GM23338 (cell line): ENCODE results near the gene PPFIBP2. TPM values are rescaled to one million over a fixed set of nuclear protein-coding genes. Genes with fewer than 3 reads are reported as not detected.

Source experiments
- ATAC-seq: fragments of 200-7000 bp; cut with Tn5 transposase; 3 replicates; pipeline ENCODE4 v1.9.1; 2020
- DNase-seq: peaks from one replicate; pipeline ENCODE4 v3.0.0-alpha.2; 2015; ENCODE audit warnings: low spot score
- H2AFZ ChIP-seq: fragments of 200-600 bp; sonication (generic); 2 replicates; pipeline ENCODE4 v1.8.0; 2016; ENCODE audit warnings: antibody characterized with exemption, mild to moderate bottlenecking, moderate library complexity
- H3F3A ChIP-seq: fragments of 200-600 bp; sonication (generic); replicated peaks from 2 replicates; pipeline ENCODE4 v1.8.0; 2017; ENCODE audit warnings: antibody characterized with exemption, mixed run types, low read depth
- H3K27ac ChIP-seq: fragments of 200-600 bp; sonication (generic); 2 replicates; pipeline ENCODE4 v1.6.1; 2016; ENCODE audit warnings: low read depth
- H3K27me3 ChIP-seq: fragments of 200-600 bp; sonication (generic); 2 replicates; pipeline ENCODE4 v1.8.0; 2016; ENCODE audit warnings: mild to moderate bottlenecking, mixed run types, moderate library complexity; ENCODE audit not compliant: insufficient read depth
- H3K36me3 ChIP-seq: fragments of 200-600 bp; sonication (generic); 2 replicates; pipeline ENCODE4 v1.8.0; 2016; ENCODE audit warnings: mild to moderate bottlenecking; ENCODE audit not compliant: insufficient read depth
- H3K4me1 ChIP-seq: fragments of 200-600 bp; sonication (generic); 2 replicates; pipeline ENCODE4 v1.8.0; 2016; ENCODE audit warnings: mild to moderate bottlenecking, moderate library complexity; ENCODE audit not compliant: insufficient read depth
- H3K4me2 ChIP-seq: fragments of 200-600 bp; sonication (generic); 2 replicates; pipeline ENCODE4 v1.7.1; 2017; ENCODE audit warnings: mixed run types
- H3K4me3 ChIP-seq: fragments of 200-600 bp; sonication (generic); 2 replicates; pipeline ENCODE4 v1.6.1; 2016; ENCODE audit warnings: mixed run types
- H3K79me2 ChIP-seq: fragments of 200-600 bp; sonication (generic); replicated peaks from 2 replicates; pipeline ENCODE4 v1.8.0; 2017; ENCODE audit warnings: mild to moderate bottlenecking; ENCODE audit not compliant: insufficient read depth
- H3K9me2 ChIP-seq: fragments of 200-600 bp; sonication (generic); 2 replicates; pipeline ENCODE4 v1.8.0; 2017; ENCODE audit not compliant: insufficient read depth
- H4K20me1 ChIP-seq: fragments of 200-600 bp; sonication (generic); replicated peaks from 2 replicates; pipeline ENCODE4 v1.8.0; 2017; ENCODE audit warnings: mild to moderate bottlenecking; ENCODE audit not compliant: insufficient read depth
- H3K27ac Mint-ChIP-seq: 2 replicates; pipeline ENCODE4 v1.8.0; 2020; ENCODE audit warnings: inconsistent platforms, mild to moderate bottlenecking, moderate library complexity, mixed read lengths
- H3K27me3 Mint-ChIP-seq: 3 replicates; pipeline ENCODE4 v1.8.0; 2022; ENCODE audit warnings: low read depth, mild to moderate bottlenecking, moderate library complexity, mixed read lengths, inconsistent platforms; ENCODE audit not compliant: insufficient read depth, poor library complexity
- H3K36me3 Mint-ChIP-seq: 3 replicates; pipeline ENCODE4 v1.8.0; 2021; ENCODE audit warnings: low read depth, mild to moderate bottlenecking, inconsistent platforms, moderate library complexity, mixed read lengths
- H3K4me1 Mint-ChIP-seq: 3 replicates; pipeline ENCODE4 v1.8.0; 2020; ENCODE audit warnings: mild to moderate bottlenecking, inconsistent platforms, mixed read lengths
- H3K4me3 Mint-ChIP-seq: 3 replicates; pipeline ENCODE4 v1.8.0; 2021; ENCODE audit warnings: moderate library complexity, mild to moderate bottlenecking, inconsistent platforms, mixed read lengths
- H3K9me3 Mint-ChIP-seq: 3 replicates; pipeline ENCODE4 v1.8.0; 2020; ENCODE audit warnings: moderate library complexity, mild to moderate bottlenecking, inconsistent platforms, mixed read lengths
- CREB1 ChIP-seq: fragments of 250-450 bp; sonication (Bioruptor Pico); IDR thresholded peaks from 2 replicates; pipeline ENCODE4 v1.5.0; 2020; ENCODE audit warnings: low read depth, mild to moderate bottlenecking, moderate library complexity
- EZH2 ChIP-seq: fragments of 200-600 bp; sonication (generic); IDR thresholded peaks from one replicate; pipeline ENCODE4 v1.8.0; 2017; ENCODE audit warnings: antibody characterized with exemption, mild to moderate bottlenecking, low read depth; ENCODE audit not compliant: unreplicated experiment
- EZH2phosphoT487 ChIP-seq: fragments of 200-600 bp; sonication (generic); IDR thresholded peaks from one replicate; pipeline ENCODE4 v1.8.1; 2018; ENCODE audit warnings: antibody characterized with exemption; ENCODE audit not compliant: unreplicated experiment
- JUNB ChIP-seq: IDR thresholded peaks from one replicate; pipeline ENCODE4 v1.6.1; 2016; ENCODE audit warnings: antibody characterized with exemption; ENCODE audit not compliant: unreplicated experiment
- NANOG ChIP-seq: IDR thresholded peaks from 2 replicates; pipeline ENCODE4 v1.6.1; 2016; ENCODE audit warnings: antibody characterized with exemption, borderline replicate concordance
- POLR2AphosphoS5 ChIP-seq: IDR thresholded peaks from 2 replicates; pipeline ENCODE4 v1.6.1; 2016; ENCODE audit warnings: antibody characterized with exemption, low read depth
- STAT1 ChIP-seq: IDR thresholded peaks from one replicate; pipeline ENCODE4 v1.6.1; 2016; ENCODE audit warnings: antibody characterized with exemption; ENCODE audit not compliant: unreplicated experiment
- ZNF114 ChIP-seq: fragments of 250-450 bp; sonication (Bioruptor Pico); IDR thresholded peaks from 2 replicates; pipeline ENCODE4 v1.5.0; 2020; ENCODE audit warnings: mild to moderate bottlenecking, moderate library complexity
- ZNF331 ChIP-seq: fragments of 250-450 bp; sonication (Bioruptor Pico); IDR thresholded peaks from 2 replicates; pipeline ENCODE4 v1.5.0; 2020; ENCODE audit warnings: low read depth, mild to moderate bottlenecking, moderate library complexity
- polyA plus RNA-seq: library from polyadenylated mRNA; unstranded; fragments of >200 nt; fragmentation: Nextera tagmentation; extraction: Ambion mirVana; gene quantifications from 2 replicates; pipeline ENCODE4 v1.2.1, GENCODE V29; 2016
- total RNA-seq: library from RNA; depleted of rRNA; stranded (reverse); fragments of >200 nt; shearing (Covaris generic); gene quantifications from 2 replicates; pipeline ENCODE4 v1.2.3, GENCODE V29; 2014
- TF ChIP-seq, protein P1 (sequence below): IDR thresholded peaks from one replicate; pipeline ENCODE4 v1.6.1; 2018; ENCODE audit warnings: antibody characterized with exemption; ENCODE audit not compliant: unreplicated experiment
- TF ChIP-seq, protein P2 (sequence below): IDR thresholded peaks from 2 replicates; pipeline ENCODE4 v1.6.1; 2016; ENCODE audit warnings: antibody characterized with exemption
- TF ChIP-seq, protein P3 (sequence below), 2 experiments: fragments of 200-600 bp in 1 of 2; sonication (generic) in 1 of 2; conservative IDR thresholded peaks; 2 replicates each; pipeline versions ENCODE4 v1.5.1 to v1.6.1; 2016 to 2017; ENCODE audit warnings: antibody characterized with exemption in 2 of 2, low read depth in 2 of 2, mild to moderate bottlenecking in 2 of 2, moderate library complexity in 1 of 2

PPFIBP2 gene
- total and polyA plus RNA-seq, 2 experiments from 2014 or later, result 7.1 to 14.8 TPM

DNA sequence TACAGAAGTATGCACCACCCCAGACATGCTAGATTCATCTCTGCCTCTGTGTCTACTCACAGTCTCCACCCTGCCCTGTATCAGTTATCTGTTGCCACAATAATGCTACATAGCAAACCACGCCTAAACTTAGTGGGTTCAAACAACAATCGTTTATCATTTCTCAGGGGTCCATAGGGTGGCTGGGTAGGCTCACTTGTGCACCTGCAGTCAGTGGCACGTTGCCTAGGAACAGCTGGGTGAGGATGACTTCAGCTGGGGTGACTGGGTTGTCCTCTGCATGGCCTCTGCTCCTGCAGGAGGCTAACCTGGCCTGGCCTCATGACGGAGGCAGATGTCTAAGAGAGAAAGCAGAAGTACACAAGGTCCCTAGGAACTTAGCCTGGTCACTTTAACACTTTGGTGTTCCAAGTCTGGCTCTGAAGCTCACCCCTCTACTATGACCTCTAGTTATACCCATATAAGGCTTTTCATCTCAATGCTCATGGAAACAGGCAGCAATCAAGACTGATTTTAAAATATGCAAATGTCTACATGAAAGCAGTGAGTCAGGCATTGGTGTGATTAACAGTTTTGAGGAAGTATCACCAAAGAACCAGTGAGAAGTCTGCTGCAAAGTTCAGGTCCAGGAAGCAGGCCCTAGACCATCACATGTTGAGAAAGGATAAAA, 17.8 kb upstream of the PPFIBP2 start (continued):
- TF ChIP-seq, protein P1, sequence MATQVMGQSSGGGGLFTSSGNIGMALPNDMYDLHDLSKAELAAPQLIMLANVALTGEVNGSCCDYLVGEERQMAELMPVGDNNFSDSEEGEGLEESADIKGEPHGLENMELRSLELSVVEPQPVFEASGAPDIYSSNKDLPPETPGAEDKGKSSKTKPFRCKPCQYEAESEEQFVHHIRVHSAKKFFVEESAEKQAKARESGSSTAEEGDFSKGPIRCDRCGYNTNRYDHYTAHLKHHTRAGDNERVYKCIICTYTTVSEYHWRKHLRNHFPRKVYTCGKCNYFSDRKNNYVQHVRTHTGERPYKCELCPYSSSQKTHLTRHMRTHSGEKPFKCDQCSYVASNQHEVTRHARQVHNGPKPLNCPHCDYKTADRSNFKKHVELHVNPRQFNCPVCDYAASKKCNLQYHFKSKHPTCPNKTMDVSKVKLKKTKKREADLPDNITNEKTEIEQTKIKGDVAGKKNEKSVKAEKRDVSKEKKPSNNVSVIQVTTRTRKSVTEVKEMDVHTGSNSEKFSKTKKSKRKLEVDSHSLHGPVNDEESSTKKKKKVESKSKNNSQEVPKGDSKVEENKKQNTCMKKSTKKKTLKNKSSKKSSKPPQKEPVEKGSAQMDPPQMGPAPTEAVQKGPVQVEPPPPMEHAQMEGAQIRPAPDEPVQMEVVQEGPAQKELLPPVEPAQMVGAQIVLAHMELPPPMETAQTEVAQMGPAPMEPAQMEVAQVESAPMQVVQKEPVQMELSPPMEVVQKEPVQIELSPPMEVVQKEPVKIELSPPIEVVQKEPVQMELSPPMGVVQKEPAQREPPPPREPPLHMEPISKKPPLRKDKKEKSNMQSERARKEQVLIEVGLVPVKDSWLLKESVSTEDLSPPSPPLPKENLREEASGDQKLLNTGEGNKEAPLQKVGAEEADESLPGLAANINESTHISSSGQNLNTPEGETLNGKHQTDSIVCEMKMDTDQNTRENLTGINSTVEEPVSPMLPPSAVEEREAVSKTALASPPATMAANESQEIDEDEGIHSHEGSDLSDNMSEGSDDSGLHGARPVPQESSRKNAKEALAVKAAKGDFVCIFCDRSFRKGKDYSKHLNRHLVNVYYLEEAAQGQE, result no peak
- no peak for TF ChIP-seq STAT1
- TF ChIP-seq, protein P2, sequence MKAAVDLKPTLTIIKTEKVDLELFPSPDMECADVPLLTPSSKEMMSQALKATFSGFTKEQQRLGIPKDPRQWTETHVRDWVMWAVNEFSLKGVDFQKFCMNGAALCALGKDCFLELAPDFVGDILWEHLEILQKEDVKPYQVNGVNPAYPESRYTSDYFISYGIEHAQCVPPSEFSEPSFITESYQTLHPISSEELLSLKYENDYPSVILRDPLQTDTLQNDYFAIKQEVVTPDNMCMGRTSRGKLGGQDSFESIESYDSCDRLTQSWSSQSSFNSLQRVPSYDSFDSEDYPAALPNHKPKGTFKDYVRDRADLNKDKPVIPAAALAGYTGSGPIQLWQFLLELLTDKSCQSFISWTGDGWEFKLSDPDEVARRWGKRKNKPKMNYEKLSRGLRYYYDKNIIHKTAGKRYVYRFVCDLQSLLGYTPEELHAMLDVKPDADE, result no peak
- no peak for TF ChIP-seq EZH2phosphoT487
- TF ChIP-seq CREB1, result no peak
- TF ChIP-seq EZH2, result no peak
- TF ChIP-seq, protein P3, sequence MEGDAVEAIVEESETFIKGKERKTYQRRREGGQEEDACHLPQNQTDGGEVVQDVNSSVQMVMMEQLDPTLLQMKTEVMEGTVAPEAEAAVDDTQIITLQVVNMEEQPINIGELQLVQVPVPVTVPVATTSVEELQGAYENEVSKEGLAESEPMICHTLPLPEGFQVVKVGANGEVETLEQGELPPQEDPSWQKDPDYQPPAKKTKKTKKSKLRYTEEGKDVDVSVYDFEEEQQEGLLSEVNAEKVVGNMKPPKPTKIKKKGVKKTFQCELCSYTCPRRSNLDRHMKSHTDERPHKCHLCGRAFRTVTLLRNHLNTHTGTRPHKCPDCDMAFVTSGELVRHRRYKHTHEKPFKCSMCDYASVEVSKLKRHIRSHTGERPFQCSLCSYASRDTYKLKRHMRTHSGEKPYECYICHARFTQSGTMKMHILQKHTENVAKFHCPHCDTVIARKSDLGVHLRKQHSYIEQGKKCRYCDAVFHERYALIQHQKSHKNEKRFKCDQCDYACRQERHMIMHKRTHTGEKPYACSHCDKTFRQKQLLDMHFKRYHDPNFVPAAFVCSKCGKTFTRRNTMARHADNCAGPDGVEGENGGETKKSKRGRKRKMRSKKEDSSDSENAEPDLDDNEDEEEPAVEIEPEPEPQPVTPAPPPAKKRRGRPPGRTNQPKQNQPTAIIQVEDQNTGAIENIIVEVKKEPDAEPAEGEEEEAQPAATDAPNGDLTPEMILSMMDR (conservative IDR thresholded peaks at IDR 0.05; ENCODE audit: low read depth in 2 of 2), result no peak
- TF ChIP-seq ZNF331 (CRISPR knock-in tag), result no peak
- no peak for TF ChIP-seq NANOG
- TF ChIP-seq POLR2AphosphoS5, result no peak
- TF ChIP-seq JUNB, result no peak

DNA sequence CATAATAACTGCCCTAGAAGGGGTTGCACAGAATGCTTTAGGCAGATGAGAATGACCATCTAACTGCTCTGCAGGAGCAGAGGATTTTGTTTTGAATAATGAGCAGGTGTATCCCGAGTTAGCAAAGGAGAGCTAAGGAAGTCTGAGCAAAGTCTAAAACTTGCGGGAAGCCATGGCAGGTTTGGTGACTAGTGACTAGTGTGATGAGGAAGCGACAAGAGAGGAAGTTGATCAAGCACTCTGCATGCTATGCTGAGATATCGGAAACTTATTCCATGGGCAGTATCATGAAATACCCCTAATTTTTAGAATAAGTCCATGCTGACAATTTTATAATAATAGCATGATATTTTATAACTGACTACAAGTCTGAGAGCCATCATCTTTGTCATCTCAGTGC, 15.6 kb upstream of the PPFIBP2 start:
- DNase-seq (no peak), ATAC-seq (no peak)
- Histone ChIP-seq H3K4me2 (no peak overlapping the region), H3K9me2 (no peaks in the 10 kb centered on the region), H3K4me3 (no peak overlapping the region), H3F3A (no peaks in the 10 kb centered on the region), H3K79me2 (no peaks in the 10 kb centered on the region), H2AFZ (no peak overlapping the region), H3K27me3 (no peaks in the 10 kb centered on the region), H3K4me1 (peaks cover 11% of the 10 kb centered on the region), H3K27ac (no peak overlapping the region), H4K20me1 (no peaks in the 10 kb centered on the region), H3K36me3 (no peaks in the 10 kb centered on the region)
- H3K4me3 Mint-ChIP-seq, result no peak overlapping the region
- H3K4me1 Mint-ChIP-seq, result peaks cover 18% of the 10 kb centered on the region
- peaks cover 2% of the 10 kb centered on the region for H3K27me3 Mint-ChIP-seq
- no peaks in the 10 kb centered on the region for H3K9me3 Mint-ChIP-seq
- no peaks in the 10 kb centered on the region for H3K36me3 Mint-ChIP-seq
- H3K27ac Mint-ChIP-seq, result no peak overlapping the region
- no peak for TF ChIP-seq EZH2
- TF ChIP-seq, protein P1, result no peak
- no peak for TF ChIP-seq NANOG
- TF ChIP-seq ZNF114, result no peak
- no peak for TF ChIP-seq POLR2AphosphoS5
- TF ChIP-seq STAT1, result no peak
- TF ChIP-seq ZNF331 (CRISPR knock-in tag), result no peak
- no peak for TF ChIP-seq EZH2phosphoT487
